SK-N-SH (cell line): ENCODE measurements around the gene EXOC6. TPM values are rescaled to one million over a fixed set of nuclear protein-coding genes. Genes with fewer than 3 reads are reported as not detected.
A peak's percentile ranks its signal among the peaks of the same experiment; 100 is the strongest.

Experiments
- CTCF ChIA-PET: fragments of 300-600, 350-600 bp; formaldehyde crosslinking; extraction: SDS; loops from one replicate; lab custom pipeline; 2021; lab: Yijun Ruan, JAX
- POLR2A ChIA-PET: fragments of 350-600 bp; sonication (Branson Sonifier 250); formaldehyde crosslinking; extraction: SDS; loops from one replicate; lab custom pipeline; 2020; ENCODE audit warnings: antibody characterized with exemption, inconsistent platforms; lab: Yijun Ruan, JAX
- DNase-seq: peaks from one replicate; pipeline ENCODE4 v3.0.0; 2012
- H2AFZ ChIP-seq: fragments of 200-600 bp; sonication (generic); 2 replicates; pipeline ENCODE4 v1.8.1; 2016; ENCODE audit warnings: antibody characterized with exemption, mild to moderate bottlenecking, low read depth
- H3F3A ChIP-seq: fragments of 200-600 bp; sonication (generic); replicated peaks from 2 replicates; pipeline ENCODE3; 2016; ENCODE audit warnings: antibody characterized with exemption, mild to moderate bottlenecking; ENCODE audit not compliant: insufficient read depth
- H3K27ac ChIP-seq, 2 experiments: fragments of 200-500 bp in 1 of 2; fragments of 200-600 bp in 1 of 2; sonication (Bioruptor generic) in 1 of 2; sonication (generic), shearing (Covaris generic) in 1 of 2; 2 replicates each; pipeline versions ENCODE4 v1.5.1 to v1.6.1; 2014 to 2016; ENCODE audit warnings: low read depth in 2 of 2, inconsistent platforms in 1 of 2, low read length in 1 of 2, mild to moderate bottlenecking in 1 of 2, mixed read lengths in 1 of 2
- H3K27me3 ChIP-seq: fragments of 200-600 bp; sonication (generic), shearing (Covaris generic); 2 replicates; pipeline ENCODE4 v1.6.1; 2016; ENCODE audit warnings: mixed run types; ENCODE audit not compliant: insufficient read depth
- H3K36me3 ChIP-seq, 2 experiments: fragments of 200-500 bp in 1 of 2; fragments of 200-600 bp in 1 of 2; sonication (Bioruptor generic) in 1 of 2; sonication (generic) in 1 of 2; replicated peaks in 1 of 2; 2 replicates each; pipeline versions ENCODE3 to v1.5.1; 2014 to 2016; ENCODE audit warnings: low read length in 1 of 2, mild to moderate bottlenecking in 1 of 2; ENCODE audit not compliant: insufficient read depth in 2 of 2, control insufficient read depth in 1 of 2
- H3K4me1 ChIP-seq, 2 experiments: fragments of 200-500 bp in 1 of 2; fragments of 200-600 bp in 1 of 2; sonication (Bioruptor generic) in 1 of 2; sonication (generic), shearing (Covaris generic) in 1 of 2; 2 replicates each; pipeline versions ENCODE4 v1.5.1 to v1.6.1; 2014 to 2016; ENCODE audit warnings: low read depth in 1 of 2, low read length in 1 of 2, mixed run types in 1 of 2; ENCODE audit not compliant: insufficient read depth in 2 of 2, control insufficient read depth in 1 of 2
- H3K4me2 ChIP-seq: fragments of 200-600 bp; sonication (generic), shearing (Covaris generic); 2 replicates; pipeline ENCODE4 v1.6.1; 2017; ENCODE audit warnings: mixed run types
- H3K4me3 ChIP-seq, 2 experiments: fragments of 200-500 bp in 1 of 2; fragments of 200-600 bp in 1 of 2; sonication (Bioruptor generic) in 1 of 2; sonication (generic), shearing (Covaris generic) in 1 of 2; 2 replicates each; pipeline versions ENCODE4 v1.5.1 to v1.8.1; 2014 to 2016; ENCODE audit warnings: low read depth in 2 of 2, inconsistent platforms in 1 of 2, low read length in 1 of 2, mild to moderate bottlenecking in 1 of 2, mixed read lengths in 1 of 2, moderate library complexity in 1 of 2
- H3K79me2 ChIP-seq: fragments of 200-600 bp; sonication (generic); 2 replicates; pipeline ENCODE4 v1.8.1; 2017; ENCODE audit warnings: mild to moderate bottlenecking; ENCODE audit not compliant: insufficient read depth
- H3K9ac ChIP-seq: fragments of 200-600 bp; sonication (generic); 2 replicates; pipeline ENCODE4 v1.6.1; 2017; ENCODE audit warnings: mixed run types
- H3K9me2 ChIP-seq: fragments of 200-600 bp; sonication (generic); 2 replicates; pipeline ENCODE4 v1.6.1; 2017; ENCODE audit warnings: mixed run types
- H3K9me3 ChIP-seq: fragments of 200-600 bp; sonication (generic); 2 replicates; pipeline ENCODE4 v1.6.1; 2017; ENCODE audit warnings: mixed run types, mild to moderate bottlenecking, moderate library complexity
- H4K20me1 ChIP-seq: fragments of 200-600 bp; sonication (generic); 2 replicates; pipeline ENCODE4 v1.6.1; 2017; ENCODE audit warnings: mild to moderate bottlenecking, mixed run types; ENCODE audit not compliant: insufficient read depth
- ELF1 ChIP-seq: IDR thresholded peaks from 2 replicates; pipeline ENCODE4 v1.4.0; 2012
- GATA2 ChIP-seq: sonication (generic); formaldehyde crosslinking; IDR thresholded peaks from 2 replicates; pipeline ENCODE4 v1.5.0; 2020; ENCODE audit warnings: mild to moderate bottlenecking, missing genetic modification reagents
- MEF2A ChIP-seq: IDR thresholded peaks from 2 replicates; pipeline ENCODE4 v1.4.0; 2012; ENCODE audit warnings: low read depth, borderline replicate concordance
- NFIC ChIP-seq: IDR thresholded peaks from 2 replicates; pipeline ENCODE4 v1.4.0; 2012; ENCODE audit warnings: borderline replicate concordance
- RAD21 ChIP-seq: IDR thresholded peaks from 2 replicates; pipeline ENCODE4 v1.6.1; 2012; ENCODE audit warnings: mild to moderate bottlenecking, low read length
- REST ChIP-seq: IDR thresholded peaks from 2 replicates; pipeline ENCODE4 v1.6.1; 2012; ENCODE audit warnings: mild to moderate bottlenecking, low read depth, low read length, moderate library complexity
- SMC3 ChIP-seq: IDR thresholded peaks from 2 replicates; pipeline ENCODE4 v1.6.1; 2012; ENCODE audit warnings: low read depth, low read length, improper control_type of control experiment
- WGBS: methylation state at CpG from one replicate; pipeline ENCODE4 v1.1.6; 2017; ENCODE audit warnings: low lambda C conversion rate; 5-methylcytosine and 5-hydroxymethylcytosine counted together
- polyA plus RNA-seq, 3 experiments: library from polyadenylated mRNA; depleted of rRNA; stranded (reverse); fragments of >200 nt; gene quantifications; 2 replicates each; pipeline ENCODE4 v1.2.3, GENCODE V29; 2012
- TF ChIP-seq, protein P1 (sequence below): fragments of 150-350 bp; IDR thresholded peaks from 2 replicates; pipeline ENCODE4 v1.6.1; 2017; ENCODE audit warnings: antibody characterized with exemption, low read length, low read depth, borderline replicate concordance
- TF ChIP-seq, protein P2 (sequence below): fragments of 200-600 bp; sonication (generic); IDR thresholded peaks from 2 replicates; pipeline ENCODE4 v1.6.1; 2017; ENCODE audit warnings: antibody characterized with exemption, mild to moderate bottlenecking, moderate library complexity

EXOC6 gene
- polyA plus RNA-seq, 1 of the 3 experiments (the other 2 are of a cell fraction), result 2.3 TPM

DNA sequence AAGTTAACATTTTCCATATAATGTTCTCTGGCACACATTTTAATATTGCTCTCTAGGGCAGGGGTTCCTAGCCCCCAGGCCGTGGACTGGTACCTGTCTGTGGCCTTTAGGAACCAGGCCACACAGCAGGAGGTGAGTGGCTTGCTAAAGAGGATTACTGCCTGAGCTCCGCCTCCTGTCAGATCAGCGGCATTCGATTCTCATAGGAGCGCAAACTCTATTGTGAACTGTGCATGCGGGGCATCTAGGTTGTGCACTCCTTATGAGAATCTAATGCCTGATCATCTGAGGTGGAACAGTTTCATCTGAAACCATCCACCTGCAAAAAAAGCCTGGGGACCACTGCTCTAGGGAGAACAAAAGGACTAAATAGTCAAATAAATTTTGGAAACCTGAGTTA lies 65.7 kb downstream of the EXOC6 start:
- no peak for DNase-seq
- no peaks in the 10 kb centered on the region for H3K9me3 ChIP-seq
- H4K20me1 ChIP-seq, result no peaks in the 10 kb centered on the region
- no peak overlapping the region for H3K27ac ChIP-seq
- H3K4me2 ChIP-seq, result no peak overlapping the region
- no peak overlapping the region for H3K9ac ChIP-seq
- TF ChIP-seq MEF2A (no peak), NFIC (no peak), REST (no peak)
- TF ChIP-seq, protein P1, sequence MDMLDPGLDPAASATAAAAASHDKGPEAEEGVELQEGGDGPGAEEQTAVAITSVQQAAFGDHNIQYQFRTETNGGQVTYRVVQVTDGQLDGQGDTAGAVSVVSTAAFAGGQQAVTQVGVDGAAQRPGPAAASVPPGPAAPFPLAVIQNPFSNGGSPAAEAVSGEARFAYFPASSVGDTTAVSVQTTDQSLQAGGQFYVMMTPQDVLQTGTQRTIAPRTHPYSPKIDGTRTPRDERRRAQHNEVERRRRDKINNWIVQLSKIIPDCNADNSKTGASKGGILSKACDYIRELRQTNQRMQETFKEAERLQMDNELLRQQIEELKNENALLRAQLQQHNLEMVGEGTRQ, result no peak
- H3K36me3 ChIP-seq, result peaks cover 0 to 4% of the 10 kb centered on the region in 2 experiments
- H3K4me3 ChIP-seq, result no peak overlapping the region
- CTCF ChIA-PET, result interaction anchor here (0.7 to 2.6 kb wide), 8 partner anchors 10 to 74 kb away, joined by 3 to 17 read pairs (median 4); no protein-coding TSS in a partner anchor
- H3K79me2 ChIP-seq, result no peaks in the 10 kb centered on the region
- H3F3A ChIP-seq, result no peaks in the 10 kb centered on the region
- H2AFZ ChIP-seq, result no peak overlapping the region
- peaks cover 0 to 2% of the 10 kb centered on the region in 2 experiments; a peak in 1 of 4 replicates for H3K4me1 ChIP-seq
- no peaks in the 10 kb centered on the region for H3K9me2 ChIP-seq
- 93% methylated on average over 6 of the region's 6 CpGs for WGBS
- POLR2A ChIA-PET, result no interaction called here
- H3K27me3 ChIP-seq, result no peaks in the 10 kb centered on the region

- no peak overlapping the region for H3K4me3 ChIP-seq
- H3K27me3 ChIP-seq, result no peaks in the 10 kb centered on the region
- DNase-seq, result peak; percentile 41
- H3K9me2 ChIP-seq, result no peaks in the 10 kb centered on the region
- H4K20me1 ChIP-seq, result no peaks in the 10 kb centered on the region
- WGBS, result 64% methylated on average over 4 of the region's 4 CpGs
- H2AFZ ChIP-seq, result no peak overlapping the region
- TF ChIP-seq RAD21 (peak; percentile 54), MEF2A (no peak), ELF1 (no peak), GATA2 (CRISPR knock-in tag) (no peak), SMC3 (peak; percentile 36; the same call in 1 of the 2 replicates)
- TF ChIP-seq, protein P2, sequence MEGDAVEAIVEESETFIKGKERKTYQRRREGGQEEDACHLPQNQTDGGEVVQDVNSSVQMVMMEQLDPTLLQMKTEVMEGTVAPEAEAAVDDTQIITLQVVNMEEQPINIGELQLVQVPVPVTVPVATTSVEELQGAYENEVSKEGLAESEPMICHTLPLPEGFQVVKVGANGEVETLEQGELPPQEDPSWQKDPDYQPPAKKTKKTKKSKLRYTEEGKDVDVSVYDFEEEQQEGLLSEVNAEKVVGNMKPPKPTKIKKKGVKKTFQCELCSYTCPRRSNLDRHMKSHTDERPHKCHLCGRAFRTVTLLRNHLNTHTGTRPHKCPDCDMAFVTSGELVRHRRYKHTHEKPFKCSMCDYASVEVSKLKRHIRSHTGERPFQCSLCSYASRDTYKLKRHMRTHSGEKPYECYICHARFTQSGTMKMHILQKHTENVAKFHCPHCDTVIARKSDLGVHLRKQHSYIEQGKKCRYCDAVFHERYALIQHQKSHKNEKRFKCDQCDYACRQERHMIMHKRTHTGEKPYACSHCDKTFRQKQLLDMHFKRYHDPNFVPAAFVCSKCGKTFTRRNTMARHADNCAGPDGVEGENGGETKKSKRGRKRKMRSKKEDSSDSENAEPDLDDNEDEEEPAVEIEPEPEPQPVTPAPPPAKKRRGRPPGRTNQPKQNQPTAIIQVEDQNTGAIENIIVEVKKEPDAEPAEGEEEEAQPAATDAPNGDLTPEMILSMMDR, result peak; percentile 78
- CTCF ChIA-PET, result interaction anchor here (0.6 to 2.6 kb wide), 11 partner anchors 9 to 377 kb away, joined by 3 to 17 read pairs (median 3); partner anchors contain the start of gene CYP26A1
- peaks cover 0 to 1% of the 10 kb centered on the region in 2 experiments for H3K36me3 ChIP-seq
- H3K4me1 ChIP-seq, result peaks cover 0 to 2% of the 10 kb centered on the region in 2 experiments; a peak in 1 of 4 replicates
- H3F3A ChIP-seq, result no peaks in the 10 kb centered on the region
- H3K79me2 ChIP-seq, result no peaks in the 10 kb centered on the region
- POLR2A ChIA-PET, result no interaction called here
- no peaks in the 10 kb centered on the region for H3K9me3 ChIP-seq
- H3K27ac ChIP-seq, result no peak overlapping the region
- no peak overlapping the region for H3K9ac ChIP-seq
- H3K4me2 ChIP-seq, result no peak overlapping the region
Observed at GRCh38 chr10:92914478-92915325, 66.4 kb downstream of the EXOC6 start.
